ENCODE data around the gene RETREG1. TPM values are rescaled to one million over a fixed set of nuclear protein-coding genes. Genes with fewer than 3 reads are reported as not detected.
A peak's percentile ranks its signal among the peaks of the same experiment; 100 is the strongest.
"Not testable (repeated sequence)": the region's sequence is repeated elsewhere in the genome, so short reads cannot be mapped to it uniquely, and the experiment has no call there.

The RETREG1 gene
- total RNA-seq, 1 experiment from 2014 or later = not detected

- in situ Hi-C loops (cut with HindIII; ENCODE audit: low sequenced_read_pairs) = no loop called here
These were observed 136.7 kb downstream of the RETREG1 start for GRCh38 chr5:16480144-16480543.

GRCh38 chr5:16477541-16477940, 139.3 kb downstream of the RETREG1 start:
- in situ Hi-C loops (cut with HindIII; ENCODE audit: low sequenced_read_pairs) = no loop called here
- no peak for DNase-seq (ENCODE audit: low spot score)

More at GRCh38 chr5:16480144-16480543, 136.7 kb downstream of the RETREG1 start:
- no peak for DNase-seq (ENCODE audit: low spot score)

GRCh38 chr5:16476417-16476816, 140.4 kb downstream of the RETREG1 start:
- DNase-seq (ENCODE audit: low spot score); in situ Hi-C loops (cut with HindIII; ENCODE audit: low sequenced_read_pairs): not testable (repeated sequence)

- in situ Hi-C loops (cut with HindIII; ENCODE audit: low sequenced_read_pairs) = no loop called here
- no peak for DNase-seq (ENCODE audit: low spot score)
These were observed 145.4 kb downstream of the RETREG1 start for GRCh38 chr5:16471387-16471786.

- in situ Hi-C loops (cut with HindIII; ENCODE audit: low sequenced_read_pairs) = no loop called here
- DNase-seq (ENCODE audit: low spot score) = no peak
These were observed 149.2 kb downstream of the RETREG1 start for GRCh38 chr5:16467363-16468219.

GRCh38 chr5:16465544-16466432, 151.0 kb downstream of the RETREG1 start, which contains the start of gene ZNF622:
Gene ZNF622, minus strand, starts transcription at chr5:16465800. Its CDS starts 135 bp downstream, at chr5:16465665.
- peak; percentile 96 for DNase-seq (ENCODE audit: low spot score)
- in situ Hi-C loops (cut with HindIII; ENCODE audit: low sequenced_read_pairs) = no loop called here

- in situ Hi-C loops (cut with HindIII; ENCODE audit: low sequenced_read_pairs) = no loop called here
- DNase-seq (ENCODE audit: low spot score) = no peak
These were observed 151.9 kb downstream of the RETREG1 start for GRCh38 chr5:16464664-16465543.

- in situ Hi-C loops (cut with HindIII; ENCODE audit: low sequenced_read_pairs) = no loop called here
- no peak for DNase-seq (ENCODE audit: low spot score)
These were observed 152.6 kb downstream of the RETREG1 start for GRCh38 chr5:16464231-16464630.

- no peak for DNase-seq (ENCODE audit: low spot score)
- in situ Hi-C loops (cut with HindIII; ENCODE audit: low sequenced_read_pairs) = no loop called here
These were observed 155.0 kb downstream of the RETREG1 start for GRCh38 chr5:16461782-16462181.

GRCh38 chr5:16461026-16461425, 155.8 kb downstream of the RETREG1 start:
- in situ Hi-C loops (cut with HindIII; ENCODE audit: low sequenced_read_pairs) = no loop called here
- no peak for DNase-seq (ENCODE audit: low spot score)

- in situ Hi-C loops (cut with HindIII; ENCODE audit: low sequenced_read_pairs) = no loop called here
- no peak for DNase-seq (ENCODE audit: low spot score)
These were observed 157.3 kb downstream of the RETREG1 start for GRCh38 chr5:16459451-16459850.

- DNase-seq (ENCODE audit: low spot score) = no peak
- in situ Hi-C loops (cut with HindIII; ENCODE audit: low sequenced_read_pairs) = no loop called here
These were observed 158.9 kb downstream of the RETREG1 start for GRCh38 chr5:16457853-16458252.

GRCh38 chr5:16457451-16457850, 159.3 kb downstream of the RETREG1 start:
- in situ Hi-C loops (cut with HindIII; ENCODE audit: low sequenced_read_pairs) = no loop called here
- peak; percentile 24 for DNase-seq (ENCODE audit: low spot score)

- in situ Hi-C loops (cut with HindIII; ENCODE audit: low sequenced_read_pairs) = no loop called here
- DNase-seq (ENCODE audit: low spot score) = peak; percentile 85
These were observed 160.5 kb downstream of the RETREG1 start for GRCh38 chr5:16456103-16456832.

- in situ Hi-C loops (cut with HindIII; ENCODE audit: low sequenced_read_pairs) = no loop called here
These were observed 161.1 kb downstream of the RETREG1 start for GRCh38 chr5:16455668-16456067.

GRCh38 chr5:16454686-16455085, 162.1 kb downstream of the RETREG1 start:
- in situ Hi-C loops (cut with HindIII; ENCODE audit: low sequenced_read_pairs) = no loop called here
- DNase-seq (ENCODE audit: low spot score) = no peak

More at GRCh38 chr5:16455668-16456067, 161.1 kb downstream of the RETREG1 start:
- DNase-seq (ENCODE audit: low spot score) = no peak

GRCh38 chr5:16453609-16454008, 163.2 kb downstream of the RETREG1 start:
- in situ Hi-C loops (cut with HindIII; ENCODE audit: low sequenced_read_pairs) = no loop called here
- DNase-seq (ENCODE audit: low spot score) = no peak

GRCh38 chr5:16450163-16450562, 166.6 kb downstream of the RETREG1 start:
- no peak for DNase-seq (ENCODE audit: low spot score)
- in situ Hi-C loops (cut with HindIII; ENCODE audit: low sequenced_read_pairs) = no loop called here
